ENCODE measurements around the gene BBLN.
A peak's percentile ranks its signal among the peaks of the same experiment; 100 is the strongest.
"Not testable (repeated sequence)": the region's sequence is repeated elsewhere in the genome, so short reads cannot be mapped to it uniquely, and the experiment has no call there.

BBLN gene

DNA sequence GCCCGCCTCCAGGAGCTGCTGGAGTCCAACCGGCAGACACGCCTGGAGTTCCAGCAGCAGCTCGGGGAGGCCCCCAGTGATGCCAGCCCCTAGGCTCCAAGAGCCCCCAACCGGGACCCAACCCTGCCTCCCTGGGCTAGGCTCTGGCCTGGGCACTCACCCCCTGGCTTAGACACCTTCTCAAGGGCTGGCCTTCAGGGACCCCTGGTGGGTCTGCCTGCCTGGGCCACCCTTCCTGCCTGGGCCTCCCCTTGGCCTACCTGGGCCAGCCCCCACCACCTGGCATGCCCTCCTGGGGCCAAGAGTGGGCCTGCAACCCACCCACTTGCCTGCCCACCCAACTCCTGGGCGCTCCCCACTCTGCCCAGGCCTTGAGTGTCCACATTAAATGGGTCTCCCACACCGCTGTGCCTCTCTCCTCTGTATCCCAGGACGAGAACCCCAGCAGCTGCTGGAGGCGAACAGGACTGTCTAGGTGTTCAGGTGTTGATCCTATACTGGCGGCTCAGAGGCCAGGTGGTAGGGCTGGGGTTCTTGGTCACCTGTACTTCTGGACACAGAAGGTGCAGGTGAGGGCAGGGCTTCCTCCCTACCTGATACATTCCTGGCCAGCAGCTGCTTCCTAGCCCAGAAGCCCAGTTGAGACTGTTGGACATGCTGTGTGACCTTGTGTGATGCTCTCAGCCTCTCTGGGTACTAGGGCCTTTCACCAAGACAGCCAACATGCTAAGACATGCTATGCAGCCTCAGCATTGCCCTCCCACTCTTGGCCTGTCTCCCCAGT is 3.6 kb downstream of the BBLN start:
- no peak for DNase-seq (ENCODE audit: low spot score)

DNA sequence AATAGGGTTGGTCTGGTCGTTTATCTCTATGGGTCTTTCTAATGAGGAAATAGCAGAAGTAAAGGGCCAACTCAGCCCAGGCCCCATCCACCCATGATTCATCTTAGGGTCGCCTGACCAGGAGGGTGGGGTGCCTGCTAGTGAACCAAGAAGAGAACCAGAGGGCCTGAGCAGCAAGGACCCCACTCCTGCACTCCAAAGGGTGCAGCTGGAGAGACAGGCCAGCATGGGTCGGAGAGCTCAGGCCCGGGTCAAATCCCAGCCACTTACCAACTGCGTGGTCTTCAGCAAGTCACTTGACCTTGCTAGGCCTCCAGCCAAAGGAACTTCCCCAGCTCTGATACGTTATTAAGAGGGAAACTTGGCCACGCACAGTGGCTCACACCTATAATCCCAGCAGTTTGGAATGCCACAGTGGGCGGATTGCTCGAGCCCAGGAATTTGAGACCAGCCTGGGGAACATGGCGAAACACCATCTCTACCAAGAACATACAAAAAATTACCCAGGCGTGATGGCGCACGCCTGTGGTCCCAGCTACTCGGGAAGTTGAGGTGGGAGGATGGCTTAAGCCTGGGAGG is 4.3 kb downstream of the BBLN start:
- DNase-seq (ENCODE audit: low spot score) = no peak

DNA sequence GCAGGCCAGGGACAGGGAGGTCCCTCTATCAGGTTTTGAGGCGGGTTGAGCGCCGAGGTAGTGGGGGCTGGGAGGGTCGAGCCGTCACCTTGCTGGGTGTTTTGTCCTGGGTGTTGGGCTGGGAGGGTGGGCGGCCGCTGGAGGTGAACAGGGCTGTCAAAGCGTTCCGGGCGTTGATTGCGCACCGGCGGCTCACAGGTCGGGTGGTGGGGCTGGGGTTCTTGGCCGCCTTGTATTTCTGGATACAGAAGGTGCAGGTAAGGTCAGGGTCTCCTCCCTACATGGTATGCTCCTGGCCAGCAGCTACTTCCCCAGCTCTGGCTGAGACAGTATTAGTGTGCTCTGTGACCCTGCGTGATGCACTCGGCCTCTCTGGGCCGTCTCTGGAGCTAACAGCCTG is 6.1 kb downstream of the BBLN start:
- no peak for DNase-seq (ENCODE audit: low spot score)

DNA sequence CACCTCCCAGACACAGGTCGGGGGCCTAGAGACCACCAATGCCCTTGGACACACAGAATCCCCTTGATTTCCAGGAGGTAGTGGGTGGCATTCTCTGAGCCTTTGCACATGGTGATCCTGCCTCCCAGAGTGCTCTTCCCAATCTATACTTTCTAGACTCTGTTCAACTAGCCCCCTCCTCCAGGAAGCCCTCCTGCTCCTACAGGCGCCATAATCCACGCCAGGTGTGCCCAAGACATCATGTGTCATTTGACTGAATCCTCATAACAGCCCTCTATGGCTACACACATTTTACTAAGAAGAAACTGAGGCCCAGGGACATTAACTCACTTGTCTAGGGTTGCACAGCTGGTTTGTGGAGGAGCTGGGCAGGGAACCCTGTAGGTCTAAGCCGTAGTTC is 7.1 kb downstream of the BBLN start:
- DNase-seq (ENCODE audit: low spot score) = no peak

DNA sequence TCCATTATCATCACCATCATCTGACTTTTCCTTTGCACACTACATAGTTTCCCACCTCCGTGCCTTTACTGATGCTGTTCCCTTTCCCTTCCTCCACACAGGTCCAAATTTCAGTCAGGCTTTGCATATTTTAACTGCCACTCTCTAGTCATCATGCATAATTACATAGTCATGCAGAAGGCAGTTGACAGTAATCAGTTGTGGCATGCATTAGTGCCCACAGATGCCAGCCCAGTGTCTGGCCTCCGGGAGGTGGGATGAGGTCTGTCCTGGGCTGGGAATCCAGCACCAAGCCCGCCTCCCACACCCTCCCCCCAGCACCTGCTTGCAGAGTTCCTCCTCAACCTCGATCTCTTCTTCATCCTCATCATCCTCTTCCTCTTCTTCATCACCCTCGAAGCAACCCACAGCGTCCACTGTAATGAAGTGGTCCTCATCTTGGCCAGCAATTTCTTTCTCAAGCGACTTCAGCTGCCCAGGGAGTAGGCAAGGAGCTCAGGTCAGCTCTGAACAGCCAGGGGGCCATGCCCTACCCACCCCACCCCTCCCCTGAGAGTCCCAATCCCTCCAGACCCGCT is 8.8 kb downstream of the BBLN start:
- DNase-seq (ENCODE audit: low spot score) = no peak

DNA sequence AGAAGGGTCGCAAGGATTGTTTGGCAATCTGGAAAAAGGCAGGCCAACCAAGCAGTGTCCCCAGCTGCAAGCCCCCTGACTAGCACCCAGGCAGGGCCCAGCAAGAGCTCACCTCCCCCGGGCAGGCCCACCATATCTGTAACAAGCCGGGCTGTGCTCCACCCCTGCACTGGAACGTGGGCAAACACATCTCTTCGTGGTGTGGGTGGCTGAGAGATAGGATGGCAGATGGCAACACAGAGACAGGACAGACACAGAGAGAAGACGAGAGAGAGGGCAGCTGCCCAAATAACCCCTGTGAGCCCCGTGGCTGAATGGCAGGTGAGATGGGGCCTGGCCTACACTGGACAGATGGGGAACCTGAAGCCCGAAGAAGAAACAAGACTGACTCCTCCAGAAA is 9.4 kb downstream of the BBLN start:
- peak; percentile 31 for DNase-seq (ENCODE audit: low spot score)

DNA sequence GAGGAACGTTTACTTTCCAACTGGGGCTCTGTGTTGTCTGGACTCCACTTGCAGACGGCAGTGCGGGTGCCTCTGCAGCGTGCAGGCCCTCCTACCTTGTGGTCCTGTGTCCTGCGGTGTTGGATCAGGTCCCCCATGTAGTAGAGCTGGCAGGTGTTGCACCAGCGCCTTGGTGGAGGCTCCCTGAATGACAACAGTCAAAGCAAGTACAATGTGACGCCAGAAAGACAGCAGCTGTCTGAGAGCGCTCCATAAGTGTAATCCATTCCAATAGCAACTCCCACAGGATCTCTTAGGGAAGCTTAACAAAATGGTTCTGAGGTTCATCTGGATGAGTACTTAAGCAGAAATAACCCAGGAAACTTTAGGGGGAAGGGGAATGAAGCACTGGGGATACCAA is 9.9 kb downstream of the BBLN start:
- DNase-seq (ENCODE audit: low spot score) = peak; percentile 72

DNA sequence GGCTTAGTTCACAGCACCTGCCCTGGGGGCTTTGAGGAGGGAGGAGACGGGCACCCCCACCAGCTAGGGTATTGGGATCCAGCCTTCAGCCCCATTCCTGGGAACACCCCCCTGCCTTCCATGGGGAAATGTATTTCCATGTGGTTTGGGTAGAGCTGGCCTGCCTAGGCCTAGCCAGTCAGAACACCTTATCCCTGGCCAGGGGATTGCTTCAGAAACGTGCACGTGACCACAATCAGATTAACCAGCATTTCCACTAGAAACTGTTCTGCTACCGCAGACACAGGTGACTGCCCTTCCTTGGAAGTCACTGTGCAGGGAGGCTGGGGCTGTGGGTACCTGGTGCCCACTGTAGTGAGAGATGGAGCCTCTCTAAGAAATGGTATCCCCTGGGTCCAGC is 14.0 kb downstream of the BBLN start:
- no peak for DNase-seq (ENCODE audit: low spot score)

DNA sequence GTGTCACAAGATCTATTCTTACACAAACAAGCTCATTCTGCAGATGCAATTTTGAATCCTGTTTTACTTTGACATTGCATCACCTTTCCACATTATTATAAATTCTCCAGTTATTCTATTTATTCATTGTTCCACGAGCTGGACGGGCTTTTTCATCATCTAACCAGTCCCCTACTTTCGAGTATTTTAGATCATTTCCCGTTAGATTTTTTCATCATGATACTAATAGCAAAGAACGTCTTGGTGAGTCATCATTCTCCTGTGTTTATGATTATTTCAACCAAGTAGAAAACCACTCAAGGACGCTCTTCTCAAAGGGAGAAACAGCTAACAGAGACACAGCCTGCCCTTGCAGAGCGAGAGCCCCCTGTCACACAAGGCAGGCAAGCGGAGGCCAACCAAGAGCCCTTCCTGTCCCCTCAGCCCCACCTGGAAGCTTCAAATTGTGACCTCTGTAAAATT is 15.1 kb downstream of the BBLN start:
- no peak for DNase-seq (ENCODE audit: low spot score)

DNA sequence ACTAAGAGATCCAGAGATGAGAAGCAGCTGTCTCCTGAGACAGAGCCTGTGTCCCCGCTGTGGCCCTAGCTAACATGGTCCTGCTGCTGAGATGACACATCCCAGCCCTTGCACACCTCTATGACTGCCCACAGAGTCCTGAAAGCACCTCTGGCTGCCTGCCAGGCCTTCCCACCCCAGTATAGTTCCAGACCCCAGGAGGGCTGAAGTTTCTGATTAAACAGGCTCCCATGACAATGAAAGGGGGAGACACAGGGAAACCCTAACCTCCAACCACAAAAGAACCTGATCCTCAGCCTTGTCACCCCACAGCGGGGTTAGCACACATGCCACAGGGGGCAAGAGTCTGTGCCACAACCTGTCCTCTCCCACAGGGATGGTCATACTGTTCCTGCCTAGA is 15.7 kb downstream of the BBLN start:
- DNase-seq (ENCODE audit: low spot score) = no peak

DNA sequence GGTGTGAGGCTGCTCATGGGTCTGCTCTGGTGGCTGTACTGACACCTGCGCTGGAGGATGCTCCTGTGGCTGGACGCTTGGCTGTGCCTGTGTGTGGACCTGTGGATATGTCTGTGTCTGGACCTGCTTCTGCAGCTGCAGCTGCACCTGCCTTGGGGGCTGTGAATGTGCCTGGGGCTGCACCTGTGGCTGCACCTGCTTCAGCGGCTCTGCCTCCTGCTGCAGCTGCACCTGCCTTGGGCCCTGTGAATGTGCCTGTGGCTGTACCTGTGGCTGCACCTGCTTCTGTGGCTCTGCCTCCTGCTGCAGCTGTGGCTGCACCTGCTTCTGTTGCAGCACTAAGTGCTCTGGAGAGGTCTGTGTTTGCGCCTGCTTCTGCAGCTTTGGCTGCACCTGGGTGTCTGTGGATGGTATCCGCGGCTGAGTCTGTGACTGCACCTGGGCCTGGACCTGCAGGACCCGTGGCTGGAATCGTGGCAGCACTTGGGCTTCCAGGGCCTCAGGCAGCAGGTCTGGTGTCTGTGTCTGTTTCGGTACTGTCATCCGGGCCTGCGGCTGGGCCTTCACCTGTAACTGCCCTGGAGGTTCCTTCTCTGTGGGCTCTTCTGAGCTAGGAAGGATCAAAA is 18.9 kb downstream of the BBLN start:
- no peak for DNase-seq (ENCODE audit: low spot score)

DNA sequence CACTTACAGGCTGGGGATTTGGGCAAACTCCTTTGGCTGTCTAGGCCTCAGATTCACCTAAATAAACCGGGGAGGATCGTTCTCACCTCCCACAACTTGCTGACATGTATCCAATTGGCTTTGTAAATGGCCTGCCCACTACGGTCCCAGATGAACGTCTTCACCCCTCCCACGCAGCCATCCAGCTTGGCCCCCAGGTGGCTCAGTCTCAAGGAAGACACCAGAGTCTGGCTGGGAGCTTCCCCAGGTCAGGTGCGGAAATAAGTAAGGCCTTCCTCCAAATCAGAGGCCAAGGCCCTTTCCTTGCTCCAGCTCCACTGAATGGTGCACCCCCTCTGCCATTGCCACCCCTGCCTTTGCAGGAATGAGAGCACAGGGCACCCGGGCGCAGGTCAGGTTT is 19.9 kb downstream of the BBLN start:
- no peak for DNase-seq (ENCODE audit: low spot score)

DNA sequence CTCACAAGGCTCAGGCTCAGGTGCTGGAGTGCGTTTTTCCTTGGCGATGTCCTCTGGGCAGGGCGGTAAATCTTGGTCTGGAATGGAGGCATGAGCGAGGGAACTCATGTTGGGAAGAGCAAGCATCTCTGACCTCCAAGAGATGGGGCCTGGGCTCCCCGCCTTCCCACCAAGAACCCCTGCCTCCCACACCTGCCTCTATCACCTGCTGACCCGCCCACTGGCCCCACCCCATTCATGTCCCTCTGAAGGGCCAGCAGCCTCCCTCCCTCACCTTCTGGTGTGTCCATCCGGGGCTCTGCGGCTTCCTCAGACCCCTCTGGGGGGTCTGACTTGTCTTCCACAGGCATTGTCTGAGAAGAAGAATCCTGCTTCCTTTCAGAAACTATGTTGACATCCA is 20.4 kb downstream of the BBLN start:
- no peak for DNase-seq (ENCODE audit: low spot score)

DNA sequence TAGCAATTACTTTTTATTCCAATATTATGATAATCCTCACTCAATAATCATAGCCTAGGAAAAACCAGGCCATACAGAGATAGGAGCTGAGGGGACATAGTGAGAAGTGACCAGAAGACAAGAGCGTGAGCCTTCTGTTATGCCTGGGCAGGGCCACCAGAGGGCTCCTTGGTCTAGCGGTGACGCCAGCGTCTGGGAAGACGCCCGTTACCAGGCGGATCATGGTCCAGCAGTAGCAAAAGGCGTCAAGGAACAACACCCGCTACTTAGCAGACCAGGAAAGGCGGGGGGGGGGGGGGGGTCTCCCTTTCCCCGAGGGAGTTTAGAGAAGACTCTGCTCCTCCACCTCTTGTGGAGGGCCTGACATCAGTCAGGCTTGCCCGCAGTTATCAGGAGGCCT is 21.4 kb downstream of the BBLN start:
- not testable (repeated sequence) for DNase-seq (ENCODE audit: low spot score)

DNA sequence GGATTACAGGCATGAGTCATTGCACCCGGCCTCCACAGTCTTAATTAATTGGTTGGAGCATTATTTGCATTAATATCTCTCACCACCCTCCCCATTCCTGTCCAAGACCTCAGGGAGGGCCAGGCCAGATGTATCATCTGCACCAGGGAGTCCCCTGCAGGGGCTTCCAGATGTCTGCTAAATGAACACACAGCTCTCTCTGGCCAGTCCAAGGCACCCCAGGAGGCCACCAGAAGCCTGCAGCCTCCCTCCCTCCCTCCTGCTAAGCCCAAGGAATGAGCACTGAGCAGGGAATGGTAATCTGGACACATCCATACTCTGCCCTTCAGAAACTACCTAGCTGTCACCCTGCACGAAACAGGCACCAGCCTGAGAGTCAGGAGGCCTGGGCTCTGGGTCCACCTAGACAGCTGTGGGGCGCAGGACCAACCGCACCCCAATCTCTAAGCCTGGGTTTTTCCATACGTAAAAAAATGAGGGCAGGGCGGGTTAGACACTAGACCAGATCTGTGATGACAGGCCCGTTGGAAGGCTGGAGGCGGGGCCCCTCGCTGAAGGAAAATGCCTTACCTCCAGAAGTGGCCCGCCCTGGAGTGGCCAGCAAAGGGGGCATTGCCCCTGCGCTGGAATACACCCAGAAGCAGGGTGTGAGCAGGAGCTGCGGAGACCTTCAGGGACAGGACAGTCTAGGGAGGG is 23.0 kb downstream of the BBLN start:
- no peak for DNase-seq (ENCODE audit: low spot score)

DNA sequence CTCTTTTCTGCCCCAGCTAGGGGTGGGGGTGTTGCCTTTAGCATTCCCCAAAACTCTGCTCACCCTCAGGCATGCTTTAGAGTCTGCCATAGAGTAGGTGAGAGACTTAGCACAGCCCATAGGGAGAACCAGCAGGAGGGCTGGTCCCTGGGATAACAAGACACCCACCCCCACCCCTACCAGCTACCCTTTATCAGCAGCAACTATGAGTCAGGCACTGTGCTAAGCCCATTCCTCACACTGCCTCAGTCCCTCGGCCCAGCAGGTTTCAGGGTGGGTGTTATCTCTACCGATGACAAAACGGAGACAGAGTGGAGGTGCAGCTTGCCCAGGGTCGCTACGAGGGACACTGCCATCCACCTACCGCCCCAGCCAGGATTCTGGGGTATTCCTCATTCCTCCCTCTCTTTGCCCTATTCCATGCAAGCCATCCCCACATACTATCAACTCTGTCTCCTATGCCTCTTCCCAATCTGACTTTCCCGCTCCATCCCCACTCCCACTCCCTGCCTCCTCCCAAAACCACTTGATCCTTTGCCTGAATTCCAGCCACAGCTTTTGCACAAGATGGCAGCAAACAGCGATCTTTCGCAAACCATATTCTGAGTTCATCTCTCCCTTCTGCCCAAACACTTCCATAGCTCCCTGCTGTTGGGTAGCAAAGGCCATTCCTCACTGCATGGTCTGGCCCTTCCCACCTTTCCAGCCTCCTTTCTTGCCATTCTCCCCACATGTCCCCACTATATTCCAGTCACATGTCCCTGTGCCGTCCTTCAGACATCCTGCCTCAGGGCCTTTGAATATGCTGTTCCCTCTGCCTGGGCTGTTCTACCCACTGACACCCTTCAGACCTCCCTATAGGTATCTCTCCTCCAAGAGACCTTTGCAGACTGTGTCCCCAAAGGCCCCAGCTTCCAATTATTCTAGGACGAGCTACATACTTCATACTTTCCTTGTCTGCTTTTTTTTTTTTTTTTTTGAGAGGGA is 26.2 kb downstream of the BBLN start:
- no peak for DNase-seq (ENCODE audit: low spot score)

DNA sequence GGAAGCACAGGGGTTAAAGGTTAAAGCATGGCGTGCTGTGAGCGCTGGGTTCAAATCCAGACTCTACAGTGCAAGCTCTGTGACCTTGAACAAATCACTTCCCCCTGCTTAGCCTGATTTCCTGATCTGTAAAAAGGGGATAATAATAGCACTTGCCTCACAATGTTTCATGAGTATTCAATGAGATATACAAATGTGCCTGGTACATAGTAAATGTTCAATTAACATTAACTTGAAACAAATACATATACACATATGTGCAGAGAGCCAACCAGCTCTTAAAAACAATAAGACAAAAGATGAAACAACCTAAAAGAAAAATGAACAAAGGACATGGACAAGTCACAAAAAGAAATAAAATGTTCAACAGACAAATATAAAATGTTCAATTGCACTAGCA is 27.3 kb downstream of the BBLN start:
- DNase-seq (ENCODE audit: low spot score) = no peak

DNA sequence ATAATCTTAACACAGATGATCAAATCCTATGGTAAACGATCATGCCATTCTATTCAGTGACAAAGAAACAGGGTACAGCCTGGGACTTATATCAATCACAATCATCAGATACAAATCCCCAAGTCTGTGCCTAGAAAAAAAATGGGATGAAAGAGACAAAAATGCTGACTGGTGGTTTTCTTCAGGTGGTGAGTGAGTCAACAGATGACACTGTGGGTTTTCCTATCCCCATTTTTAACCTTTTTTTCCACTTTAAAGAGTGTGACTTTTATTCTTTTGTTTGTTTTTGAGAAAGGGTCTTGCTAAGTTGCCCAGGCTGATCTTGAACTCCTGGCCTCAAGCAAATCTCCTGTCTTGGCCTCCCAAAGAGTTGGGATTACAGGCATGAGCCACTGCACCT is 28.1 kb downstream of the BBLN start:
- DNase-seq (ENCODE audit: low spot score) = no peak

DNA sequence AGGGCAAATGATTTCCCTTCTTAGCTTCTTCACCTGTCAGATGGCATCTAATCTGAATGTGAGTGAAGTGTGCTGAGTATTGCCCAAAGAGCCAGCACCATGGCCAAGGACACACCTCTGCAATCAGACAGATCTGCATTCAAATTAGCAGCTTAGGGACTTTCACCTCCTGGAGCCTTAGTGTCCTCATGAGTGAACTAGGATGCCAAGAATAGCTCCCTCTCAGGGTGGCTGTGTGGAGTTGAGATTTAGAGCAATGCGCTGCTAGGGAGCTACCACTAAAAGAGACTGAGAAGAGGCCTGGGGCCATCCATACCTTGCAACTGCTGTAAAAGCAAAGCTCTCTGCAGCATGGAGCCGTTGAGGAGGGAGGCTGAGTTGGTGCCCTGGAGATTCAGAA is 29.9 kb downstream of the BBLN start:
- no peak for DNase-seq (ENCODE audit: low spot score)

DNA sequence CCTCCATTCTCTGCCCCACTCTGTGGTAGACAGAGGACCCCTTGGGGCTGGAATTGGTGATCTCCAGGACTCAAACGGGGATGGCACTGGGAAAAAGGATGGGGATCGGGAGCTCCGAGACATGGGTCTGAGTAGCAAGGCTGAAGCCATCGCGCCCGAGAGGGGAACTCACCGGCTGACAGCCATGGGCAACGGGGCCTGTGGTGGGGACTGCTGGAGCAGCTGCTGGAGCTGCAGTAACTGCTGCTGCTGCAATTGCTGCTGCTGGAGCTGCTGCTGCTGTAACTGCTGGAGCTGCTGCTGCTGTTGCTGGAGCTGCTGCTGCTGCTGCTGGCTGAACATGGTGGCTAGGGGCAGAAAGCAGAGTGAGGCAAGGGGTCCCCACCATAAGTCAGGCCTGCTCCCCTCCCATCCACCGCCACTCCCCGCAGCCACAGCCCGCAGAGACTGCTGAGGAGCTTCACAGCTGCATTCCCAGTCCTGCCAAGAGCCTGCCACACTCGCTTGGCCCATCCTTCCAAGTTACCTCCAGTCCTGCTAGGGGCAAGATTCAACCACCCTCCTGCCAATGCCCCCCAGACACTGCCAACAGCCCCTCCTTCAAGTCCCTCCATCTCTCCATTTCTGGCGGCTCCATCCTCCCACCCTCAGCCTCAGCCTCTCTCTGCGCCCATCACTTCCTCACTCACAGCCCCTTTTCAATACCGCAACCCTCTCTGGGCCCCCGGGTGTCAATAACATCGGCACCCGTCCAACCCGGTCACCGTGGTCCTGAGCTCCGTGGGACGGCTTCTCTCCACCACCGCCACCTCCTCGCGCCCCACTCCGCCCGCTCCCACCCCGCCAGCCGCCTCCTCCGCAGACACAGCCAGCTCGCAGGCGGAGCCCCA is 30.7 kb downstream of the BBLN start:
- no peak for DNase-seq (ENCODE audit: low spot score)

Data from putamen (tissue), 1 donor.